H1 (cell line): Measurements from ENCODE around the gene VPS25. TPM values are rescaled to one million over a fixed set of nuclear protein-coding genes. Genes with fewer than 3 reads are reported as not detected.

Experiments used
- NANOG ChIP-seq: IDR thresholded peaks from 2 replicates; pipeline ENCODE4 v1.6.1; 2011; ENCODE audit warnings: low read length, low read depth, mild to moderate bottlenecking, inconsistent platforms; ENCODE audit not compliant: insufficient read depth, poor library complexity, severe bottlenecking
- polyA plus RNA-seq, 7 experiments: library from polyadenylated mRNA; depleted of rRNA in 3 of 7; stranded (reverse) in 5 of 7; unstranded in 2 of 7; fragments of >200 nt in 5 of 7; fragments of 200-250 nt in 2 of 7; gene quantifications; 1 replicate in 5 of 7; 2 replicates in 1 of 7; 4 replicates in 1 of 7; pipeline versions ENCODE4 v1.2.1 to v1.2.3, GENCODE V29; 2011 to 2013; ENCODE audit warnings: missing spikeins in 2 of 7, mixed read lengths in 2 of 7
- total RNA-seq: library from RNA; stranded (reverse); fragmentation: NEBNext Ultra II Directional; extraction: Animal tissue kit (Norgen Biotek cat#: 25700); gene quantifications from 2 replicates; pipeline ENCODE4 v1.2.1, GENCODE V29; 2021

The VPS25 gene
- total and polyA plus RNA-seq, 2 of the 8 experiments (the other 6 are each of a cell fraction or from before 2014, with no cell fraction given), result 88.2 to 188 TPM

GRCh38 chr17:42783791-42784138 is 10.5 kb downstream of the VPS25 start (continued):
- no peak for TF ChIP-seq NANOG
